H9 (cell line): ENCODE results near the gene TNFSF8. TPM values are rescaled to one million over a fixed set of nuclear protein-coding genes. Genes with fewer than 3 reads are reported as not detected.

Experiments
- DNase-seq: peaks from one replicate; pipeline ENCODE4 v3.0.0-alpha.2; 2017
- H2AFZ ChIP-seq: one replicate; pipeline ENCODE4 v1.6.1; 2013; ENCODE audit warnings: mild to moderate bottlenecking, low read length, control low read depth, moderate library complexity
- H2AK5ac ChIP-seq: 2 replicates; pipeline ENCODE4 v1.6.1; 2013; ENCODE audit warnings: low read length, control low read depth, mixed read lengths; ENCODE audit not compliant: insufficient read length
- H2BK120ac ChIP-seq: one replicate; pipeline ENCODE4 v1.6.1; 2013; ENCODE audit warnings: low read depth, mild to moderate bottlenecking, low read length, control low read depth, inconsistent platforms; ENCODE audit not compliant: poor library complexity, severe bottlenecking
- H2BK12ac ChIP-seq: 2 replicates; pipeline ENCODE4 v1.6.1; 2013; ENCODE audit warnings: low read length, control low read depth, mixed read lengths, low read depth; ENCODE audit not compliant: insufficient read length
- H2BK15ac ChIP-seq: 2 replicates; pipeline ENCODE4 v1.6.1; 2013; ENCODE audit warnings: low read depth, low read length, control low read depth
- H2BK20ac ChIP-seq: one replicate; pipeline ENCODE4 v1.6.1; 2013; ENCODE audit warnings: low read depth, mild to moderate bottlenecking, low read length, control low read depth, inconsistent platforms; ENCODE audit not compliant: poor library complexity, severe bottlenecking
- H2BK5ac ChIP-seq: 2 replicates; pipeline ENCODE4 v1.6.1; 2013; ENCODE audit warnings: low read length, control low read depth, mixed read lengths; ENCODE audit not compliant: insufficient read length
- H3K14ac ChIP-seq: 2 replicates; pipeline ENCODE4 v1.6.1; 2013; ENCODE audit warnings: low read length, control low read depth; ENCODE audit not compliant: insufficient read depth
- H3K18ac ChIP-seq: 2 replicates; pipeline ENCODE4 v1.6.1; 2013; ENCODE audit warnings: low read depth, mild to moderate bottlenecking, mixed read lengths, low read length, control low read depth; ENCODE audit not compliant: insufficient read length
- H3K23ac ChIP-seq: 2 replicates; pipeline ENCODE4 v1.6.1; 2013; ENCODE audit warnings: low read length, control low read depth, mixed read lengths, low read depth; ENCODE audit not compliant: insufficient read length
- H3K23me2 ChIP-seq: 2 replicates; pipeline ENCODE4 v1.6.1; 2013; ENCODE audit warnings: low read depth, mild to moderate bottlenecking, mixed read lengths, low read length, control low read depth; ENCODE audit not compliant: insufficient read length, poor library complexity, severe bottlenecking
- H3K27ac ChIP-seq: 2 replicates; pipeline ENCODE4 v1.5.1; 2013; ENCODE audit warnings: low read length, control low read depth, mixed read lengths, low read depth; ENCODE audit not compliant: insufficient read length
- H3K27me3 ChIP-seq: 2 replicates; pipeline ENCODE4 v1.6.1; 2013; ENCODE audit warnings: low read length, control low read depth, inconsistent platforms; ENCODE audit not compliant: insufficient read depth
- H3K4ac ChIP-seq: 2 replicates; pipeline ENCODE4 v1.6.1; 2013; ENCODE audit warnings: low read depth, mild to moderate bottlenecking, control low read depth, inconsistent platforms, low read length, moderate library complexity
- H3K4me1 ChIP-seq: 2 replicates; pipeline ENCODE4 v1.6.1; 2013; ENCODE audit warnings: low read length, control low read depth, inconsistent platforms; ENCODE audit not compliant: insufficient read depth
- H3K4me2 ChIP-seq: 2 replicates; pipeline ENCODE4 v1.6.1; 2013; ENCODE audit warnings: low read length, control low read depth, mixed read lengths; ENCODE audit not compliant: insufficient read length, insufficient read depth
- H3K56ac ChIP-seq: 2 replicates; pipeline ENCODE4 v1.6.1; 2013; ENCODE audit warnings: low read depth, mild to moderate bottlenecking, mixed read lengths, low read length, control low read depth; ENCODE audit not compliant: insufficient read length
- H3K79me1 ChIP-seq: 2 replicates; pipeline ENCODE4 v1.6.1; 2013; ENCODE audit warnings: low read depth, mild to moderate bottlenecking, moderate library complexity, low read length, control low read depth, inconsistent platforms; ENCODE audit not compliant: insufficient read depth, poor library complexity, severe bottlenecking
- H3K79me2 ChIP-seq: 2 replicates; pipeline ENCODE4 v1.6.1; 2013; ENCODE audit warnings: low read length, control low read depth, inconsistent platforms; ENCODE audit not compliant: insufficient read depth
- H3K9ac ChIP-seq: 2 replicates; pipeline ENCODE4 v1.6.1; 2013; ENCODE audit warnings: low read length, control low read depth, mixed read lengths; ENCODE audit not compliant: insufficient read length; ENCODE audit errors: extremely low read depth
- H3K9me3 ChIP-seq: one replicate; pipeline ENCODE4 v1.6.1; 2013; ENCODE audit warnings: low read depth, low read length, inconsistent platforms; ENCODE audit not compliant: control insufficient read depth
- H3T11ph ChIP-seq: one replicate; pipeline ENCODE4 v1.6.1; 2013; ENCODE audit warnings: mild to moderate bottlenecking, low read length, control low read depth, inconsistent platforms
- H4K20me1 ChIP-seq: one replicate; pipeline ENCODE4 v1.6.1; 2013; ENCODE audit not compliant: control insufficient read depth, insufficient read length, insufficient read depth
- H4K5ac ChIP-seq: 2 replicates; pipeline ENCODE4 v1.6.1; 2013; ENCODE audit warnings: low read depth, mild to moderate bottlenecking, mixed read lengths, low read length, control low read depth; ENCODE audit not compliant: insufficient read length
- H4K8ac ChIP-seq: replicated peaks from 2 replicates; pipeline ENCODE4 v1.6.1; 2013; ENCODE audit warnings: low read length, control low read depth, mixed read lengths, low read depth; ENCODE audit not compliant: insufficient read length
- H4K91ac ChIP-seq: 2 replicates; pipeline ENCODE4 v1.6.1; 2013; ENCODE audit warnings: low read depth, mild to moderate bottlenecking, moderate library complexity, mixed read lengths, low read length, control low read depth; ENCODE audit not compliant: insufficient read length
- H3K27ac Mint-ChIP-seq, 3 experiments: 2 replicates in 2 of 3; 3 replicates in 1 of 3; pipeline ENCODE4 v1.8.0; 2020 to 2021; ENCODE audit warnings: mixed read lengths in 3 of 3, mild to moderate bottlenecking in 1 of 3, moderate library complexity in 1 of 3
- H3K27me3 Mint-ChIP-seq: 2 replicates; pipeline ENCODE4 v1.8.0; 2021; ENCODE audit warnings: low read depth, mild to moderate bottlenecking, moderate library complexity, mixed read lengths
- H3K36me3 Mint-ChIP-seq, 3 experiments: 2 replicates in 2 of 3; 3 replicates in 1 of 3; pipeline ENCODE4 v1.8.0; 2020 to 2021; ENCODE audit warnings: low read depth in 3 of 3, mixed read lengths in 3 of 3; ENCODE audit not compliant: insufficient read depth in 1 of 3
- H3K4me1 Mint-ChIP-seq, 2 experiments: 2 replicates each; pipeline ENCODE4 v1.8.0; 2020; ENCODE audit warnings: mixed read lengths in 2 of 2
- H3K4me3 Mint-ChIP-seq, 2 experiments: 2 replicates in 1 of 2; 3 replicates in 1 of 2; pipeline ENCODE4 v1.8.0; 2020 to 2021; ENCODE audit warnings: mild to moderate bottlenecking in 2 of 2, mixed read lengths in 2 of 2, moderate library complexity in 1 of 2
- H3K9me3 Mint-ChIP-seq, 2 experiments: 2 replicates in 1 of 2; 3 replicates in 1 of 2; pipeline ENCODE4 v1.8.0; 2020; ENCODE audit warnings: mild to moderate bottlenecking in 2 of 2, mixed read lengths in 2 of 2, moderate library complexity in 1 of 2
- WGBS: extraction: QIAGEN DNeasy Blood & Tissue Kit; methylation state at CpG from one replicate; pipeline ENCODE4 v1.1.7; 2013; ENCODE audit warnings: missing lambda C conversion rate, low lambda C conversion rate, mixed read lengths; ENCODE audit not compliant: insufficient read length; ENCODE audit errors: extremely low coverage; 5-methylcytosine and 5-hydroxymethylcytosine counted together
- total RNA-seq: library from RNA; stranded (reverse); gene quantifications from 2 replicates; pipeline ENCODE4 v1.2.1, GENCODE V29; 2021
- TF ChIP-seq, protein P1 (sequence below): fragments of 200-600 bp; sonication (generic); conservative IDR thresholded peaks from 3 replicates; pipeline ENCODE4 v1.8.0; 2021; ENCODE audit warnings: antibody characterized with exemption, mild to moderate bottlenecking

The TNFSF8 gene
- total RNA-seq, 1 experiment from 2014 or later = not detected

DNA sequence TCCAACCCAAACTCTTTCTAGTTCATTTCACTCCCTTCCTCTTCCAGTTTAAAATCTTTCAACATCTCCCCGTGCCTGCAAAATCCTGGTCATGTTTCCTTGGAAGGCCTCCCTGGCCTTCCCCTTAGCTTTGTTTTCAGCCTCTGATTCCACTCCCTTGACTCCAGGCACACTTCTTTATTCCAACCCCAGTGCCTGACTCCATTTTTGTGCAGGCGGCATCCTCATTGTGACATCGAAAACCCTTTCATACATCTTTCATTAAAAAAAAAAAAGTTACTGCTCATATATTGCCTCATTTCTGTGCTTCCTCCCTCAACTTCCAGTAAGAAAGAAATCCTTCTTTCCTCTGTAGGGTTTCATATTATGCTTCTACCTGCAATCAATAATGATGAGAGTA is 7.1 kb upstream of the TNFSF8 start:
- no peak overlapping the region for H3K56ac ChIP-seq
- H2BK12ac ChIP-seq = no peak overlapping the region
- no peaks in the 10 kb centered on the region for H4K20me1 ChIP-seq
- H3K18ac ChIP-seq = no peak overlapping the region
- no peak overlapping the region for H2BK5ac ChIP-seq
- Mint-ChIP-seq H3K27ac (no peak overlapping the region), H3K9me3 (no peaks in the 10 kb centered on the region), H3K4me1 (peaks cover 0 to 3% of the 10 kb centered on the region in 2 experiments; a peak in 1 of 4 replicates), H3K27me3 (peaks cover 96% of the 10 kb centered on the region), H3K4me3 (no peak overlapping the region), H3K36me3 (no peaks in the 10 kb centered on the region)
- no peak overlapping the region for H2BK15ac ChIP-seq
- H4K8ac ChIP-seq = no peak overlapping the region
- no peak overlapping the region for H2AK5ac ChIP-seq
- H4K91ac ChIP-seq = no peak overlapping the region
- no peak overlapping the region for H4K5ac ChIP-seq
- no peaks in the 10 kb centered on the region for H3K4me1 ChIP-seq
- no peaks in the 10 kb centered on the region for H3K9me3 ChIP-seq
- H3K4me2 ChIP-seq = no peak overlapping the region
- no peak overlapping the region for H3K23ac ChIP-seq
- H3K27ac ChIP-seq = no peak overlapping the region
- H3K14ac ChIP-seq = no peak overlapping the region
- H3K9ac ChIP-seq = no peak overlapping the region
- H3K4ac ChIP-seq = no peak overlapping the region
- no peak overlapping the region for H2AFZ ChIP-seq
- H3T11ph ChIP-seq = no peak overlapping the region
- H3K23me2 ChIP-seq = no peaks in the 10 kb centered on the region
- no peak overlapping the region for H2BK20ac ChIP-seq
- no CpG with 5 or more reads among the region's 3 CpGs for WGBS
- no peaks in the 10 kb centered on the region for H3K79me2 ChIP-seq
- TF ChIP-seq, protein P1, sequence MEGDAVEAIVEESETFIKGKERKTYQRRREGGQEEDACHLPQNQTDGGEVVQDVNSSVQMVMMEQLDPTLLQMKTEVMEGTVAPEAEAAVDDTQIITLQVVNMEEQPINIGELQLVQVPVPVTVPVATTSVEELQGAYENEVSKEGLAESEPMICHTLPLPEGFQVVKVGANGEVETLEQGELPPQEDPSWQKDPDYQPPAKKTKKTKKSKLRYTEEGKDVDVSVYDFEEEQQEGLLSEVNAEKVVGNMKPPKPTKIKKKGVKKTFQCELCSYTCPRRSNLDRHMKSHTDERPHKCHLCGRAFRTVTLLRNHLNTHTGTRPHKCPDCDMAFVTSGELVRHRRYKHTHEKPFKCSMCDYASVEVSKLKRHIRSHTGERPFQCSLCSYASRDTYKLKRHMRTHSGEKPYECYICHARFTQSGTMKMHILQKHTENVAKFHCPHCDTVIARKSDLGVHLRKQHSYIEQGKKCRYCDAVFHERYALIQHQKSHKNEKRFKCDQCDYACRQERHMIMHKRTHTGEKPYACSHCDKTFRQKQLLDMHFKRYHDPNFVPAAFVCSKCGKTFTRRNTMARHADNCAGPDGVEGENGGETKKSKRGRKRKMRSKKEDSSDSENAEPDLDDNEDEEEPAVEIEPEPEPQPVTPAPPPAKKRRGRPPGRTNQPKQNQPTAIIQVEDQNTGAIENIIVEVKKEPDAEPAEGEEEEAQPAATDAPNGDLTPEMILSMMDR = no peak
- H3K79me1 ChIP-seq = no peaks in the 10 kb centered on the region
- no peak for DNase-seq
- H2BK120ac ChIP-seq = no peak overlapping the region
- peaks cover 14% of the 10 kb centered on the region; the same call in 1 of the 2 replicates for H3K27me3 ChIP-seq
